Measurements from ENCODE around the gene MCL1. TPM values are rescaled to one million over a fixed set of nuclear protein-coding genes. Genes with fewer than 3 reads are reported as not detected.

MCL1 gene
- total and polyA plus RNA-seq, 7 donors = 119 to 352 (median 168) TPM

DNA sequence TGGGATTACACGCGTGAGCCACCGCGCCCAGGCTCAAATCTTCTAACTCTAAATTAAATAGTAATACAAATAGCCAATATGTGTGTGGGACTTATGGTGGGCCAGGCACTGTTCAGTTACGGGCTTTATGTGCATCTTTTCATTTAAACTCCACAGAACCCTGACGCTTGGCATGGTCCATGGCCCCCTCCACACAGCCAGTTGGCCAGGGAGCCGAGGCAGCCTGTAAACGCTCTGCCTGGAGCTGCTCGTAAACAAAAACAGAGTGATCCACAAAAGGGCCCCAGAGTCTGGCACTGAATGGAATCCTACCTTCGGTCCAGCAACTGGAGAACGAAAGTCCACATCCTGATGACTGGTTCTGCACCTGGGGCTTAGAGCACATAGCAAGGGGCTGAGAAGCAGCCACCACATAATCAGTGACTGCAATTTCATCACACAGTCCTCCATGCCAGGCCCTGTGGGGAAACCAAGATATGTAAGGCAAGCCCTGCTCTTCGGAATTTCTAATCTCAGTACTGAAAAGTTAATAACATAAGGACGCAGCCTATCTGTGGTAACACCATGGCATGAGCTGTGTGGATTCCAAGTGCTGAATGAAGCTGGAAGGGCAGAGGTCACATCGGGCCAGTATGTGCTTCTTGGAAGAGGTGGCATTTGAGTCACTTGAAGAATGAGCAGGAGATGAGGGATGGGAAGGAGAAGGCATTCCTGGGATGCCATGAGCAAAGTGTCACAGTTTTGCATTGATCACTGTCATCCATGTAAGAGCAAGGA, 43.7 kb downstream of the MCL1 start:
- Histone ChIP-seq H3K4me1 (peaks cover 0 to 46% (median 18%) of the 10 kb centered on the region in 4 donors), H3K27ac (peak overlapping the region in 2 of 4 donors; percentile 9 to 25)

DNA sequence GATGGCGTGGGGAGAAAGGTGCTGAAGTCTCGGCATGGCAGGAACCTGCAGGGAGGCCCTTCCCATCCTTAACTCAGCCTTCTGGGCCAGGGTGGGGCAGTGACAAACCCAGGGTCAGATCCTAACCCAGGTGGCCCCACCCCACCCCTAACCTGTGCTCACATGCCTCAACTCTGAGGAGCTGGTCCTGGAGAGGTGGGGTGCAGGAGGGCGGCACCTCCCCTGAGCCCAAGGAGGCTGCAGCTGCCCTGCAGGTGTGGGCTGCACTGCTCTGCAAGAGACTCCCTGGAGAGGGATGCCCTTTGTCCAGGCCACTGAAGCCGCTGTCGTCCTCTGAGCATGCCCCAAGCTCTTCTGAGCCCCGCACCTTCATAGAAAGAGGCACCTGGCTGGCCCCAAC, 45.4 kb downstream of the MCL1 start:
- Histone ChIP-seq H3K4me1 (peaks cover 0 to 49% (median 21%) of the 10 kb centered on the region in 4 donors), H3K27ac (peak overlapping the region in 2 of 4 donors; percentile 80 to 86), H3K36me3 (no peaks in the 10 kb centered on the region), H3K27me3 (no peaks in the 10 kb centered on the region), H3K4me3 (no peak overlapping the region), H3K9me3 (no peaks in the 10 kb centered on the region)
- no peak for DNase-seq
- TF ChIP-seq EP300 (IDR thresholded peaks at IDR 0.05) (no peak), POLR2AphosphoS5 (IDR thresholded peaks at IDR 0.05) (no peak), POLR2A (IDR thresholded peaks at IDR 0.05) (no peak)
- TF ChIP-seq, protein P1, sequence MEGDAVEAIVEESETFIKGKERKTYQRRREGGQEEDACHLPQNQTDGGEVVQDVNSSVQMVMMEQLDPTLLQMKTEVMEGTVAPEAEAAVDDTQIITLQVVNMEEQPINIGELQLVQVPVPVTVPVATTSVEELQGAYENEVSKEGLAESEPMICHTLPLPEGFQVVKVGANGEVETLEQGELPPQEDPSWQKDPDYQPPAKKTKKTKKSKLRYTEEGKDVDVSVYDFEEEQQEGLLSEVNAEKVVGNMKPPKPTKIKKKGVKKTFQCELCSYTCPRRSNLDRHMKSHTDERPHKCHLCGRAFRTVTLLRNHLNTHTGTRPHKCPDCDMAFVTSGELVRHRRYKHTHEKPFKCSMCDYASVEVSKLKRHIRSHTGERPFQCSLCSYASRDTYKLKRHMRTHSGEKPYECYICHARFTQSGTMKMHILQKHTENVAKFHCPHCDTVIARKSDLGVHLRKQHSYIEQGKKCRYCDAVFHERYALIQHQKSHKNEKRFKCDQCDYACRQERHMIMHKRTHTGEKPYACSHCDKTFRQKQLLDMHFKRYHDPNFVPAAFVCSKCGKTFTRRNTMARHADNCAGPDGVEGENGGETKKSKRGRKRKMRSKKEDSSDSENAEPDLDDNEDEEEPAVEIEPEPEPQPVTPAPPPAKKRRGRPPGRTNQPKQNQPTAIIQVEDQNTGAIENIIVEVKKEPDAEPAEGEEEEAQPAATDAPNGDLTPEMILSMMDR (IDR thresholded peaks at IDR 0.05) = no peak
- WGBS, 2 donors = 48 to 80% methylated on average over 6 of the region's 6 CpGs
- intact Hi-C loops (cut with DNase I) = loop anchor here (10.0 kb wide), 1 partner anchor 289 kb away; no protein-coding TSS in a partner anchor

More for the DNA sequence above, 43.7 kb downstream of the MCL1 start:
- Histone ChIP-seq H3K36me3 (no peaks in the 10 kb centered on the region), H3K4me3 (no peak overlapping the region), H3K9me3 (no peaks in the 10 kb centered on the region), H3K27me3 (no peaks in the 10 kb centered on the region)
- DNase-seq = no peak
- intact Hi-C loops (cut with DNase I) = loop anchor here (10.0 kb wide), 1 partner anchor 291 kb away; no protein-coding TSS in a partner anchor
- WGBS, 2 donors = 92 to 94% methylated on average over 14 of the region's 14 CpGs
- TF ChIP-seq, protein P1 (IDR thresholded peaks at IDR 0.05) = no peak
- TF ChIP-seq POLR2AphosphoS5 (IDR thresholded peaks at IDR 0.05) = no peak
- TF ChIP-seq POLR2A (IDR thresholded peaks at IDR 0.05) = no peak
- TF ChIP-seq EP300 (IDR thresholded peaks at IDR 0.05) = no peak

DNA sequence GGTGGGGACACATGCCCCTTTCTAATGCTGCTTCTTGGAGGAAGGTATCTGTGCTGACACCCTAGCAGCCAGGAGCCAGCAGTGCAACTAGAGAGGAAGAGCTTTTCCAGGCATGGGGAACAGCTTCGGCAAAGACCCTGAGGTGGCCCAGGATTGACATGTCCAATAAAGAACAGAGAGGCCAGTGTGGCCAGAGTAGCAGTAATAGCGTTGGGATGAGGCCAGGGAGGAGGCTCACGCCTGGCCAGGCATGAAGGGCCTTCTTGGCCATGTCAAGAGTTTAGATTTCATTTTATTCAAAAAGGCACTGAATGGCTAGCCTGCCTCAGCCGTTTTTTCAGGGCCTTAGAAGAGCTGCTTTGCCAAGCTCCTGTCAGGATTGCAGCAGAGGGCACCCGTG, 46.5 kb downstream of the MCL1 start:
- no peaks in the 10 kb centered on the region for H3K9me3 ChIP-seq
- no peak overlapping the region for H3K4me3 ChIP-seq
- peaks cover 0 to 45% (median 17%) of the 10 kb centered on the region in 4 donors for H3K4me1 ChIP-seq
- H3K27ac ChIP-seq = peak overlapping the region; percentile 69 to 86 (median 82)
- no peaks in the 10 kb centered on the region for H3K27me3 ChIP-seq
- intact Hi-C loops (cut with DNase I) = loop anchor here (2.0 to 10.0 kb wide), 2 partner anchors 68 to 288 kb away; no protein-coding TSS in a partner anchor
- DNase-seq = no peak
- H3K36me3 ChIP-seq = no peaks in the 10 kb centered on the region
- TF ChIP-seq, protein P1 (IDR thresholded peaks at IDR 0.05) = peak in 1 of 4 experiments; percentile 34
- TF ChIP-seq EP300 (IDR thresholded peaks at IDR 0.05) (no peak), POLR2A (IDR thresholded peaks at IDR 0.05) (no peak)
- 16 to 46% methylated on average over 5 of the region's 5 CpGs for WGBS, 2 donors

DNA sequence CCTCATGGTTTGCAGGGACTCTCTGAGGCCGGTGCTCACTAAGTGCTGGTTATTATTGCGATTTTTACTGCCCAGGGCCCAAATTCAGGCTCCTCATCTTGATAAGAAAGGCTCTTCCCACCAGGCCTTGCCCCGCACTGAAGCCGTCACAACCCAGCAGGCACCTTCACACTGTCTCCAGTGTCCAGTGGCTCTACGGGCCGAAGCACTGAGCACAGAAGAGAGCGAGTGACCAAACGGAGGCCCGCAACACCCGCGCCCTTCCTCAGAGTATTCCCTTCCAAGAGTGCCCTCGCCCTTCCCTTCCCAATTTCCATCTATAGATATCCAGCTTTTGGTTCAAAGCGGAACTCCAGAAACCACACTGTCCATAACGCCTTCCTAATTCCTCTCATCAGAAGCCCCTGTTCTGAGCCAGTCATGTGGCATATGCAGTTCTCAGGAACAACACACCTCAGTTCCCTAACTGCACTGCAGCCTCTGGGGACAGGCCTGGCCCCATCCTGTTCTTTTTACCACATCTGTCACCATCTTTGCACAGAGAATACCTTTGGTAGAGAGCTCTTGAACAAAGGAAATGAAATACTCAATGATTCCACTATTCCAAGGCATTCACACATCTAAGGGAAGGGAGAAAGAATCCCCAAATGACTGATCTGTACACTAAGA, 48.8 kb downstream of the MCL1 start:
- DNase-seq = no peak
- TF ChIP-seq POLR2A (IDR thresholded peaks at IDR 0.05) = no peak
- no peak for TF ChIP-seq EP300 (IDR thresholded peaks at IDR 0.05)
- no peak for TF ChIP-seq POLR2AphosphoS5 (IDR thresholded peaks at IDR 0.05)
- TF ChIP-seq, protein P1 (IDR thresholded peaks at IDR 0.05) = no peak
- H3K9me3 ChIP-seq = no peaks in the 10 kb centered on the region
- H3K27ac ChIP-seq = no peak overlapping the region
- H3K27me3 ChIP-seq = no peaks in the 10 kb centered on the region
- H3K36me3 ChIP-seq = no peaks in the 10 kb centered on the region
- intact Hi-C loops (cut with DNase I) = loop anchor here (10.0 kb wide), 1 partner anchor 286 kb away; no protein-coding TSS in a partner anchor
- no peak overlapping the region for H3K4me3 ChIP-seq
- peaks cover 0 to 29% (median 15%) of the 10 kb centered on the region in 4 donors for H3K4me1 ChIP-seq
- 91 to 94% methylated on average over 14 of the region's 14 CpGs for WGBS, 2 donors

Measured in sigmoid colon (tissue), 7 donors.